Medulla oblongata (tissue), 1 donor: ENCODE measurements around the gene AURKAIP1.

Experiments
- DNase-seq: peaks from one replicate; pipeline ENCODE4 v3.0.0-alpha.2; 2015; ENCODE audit errors: extremely low spot score

The AURKAIP1 gene

DNA sequence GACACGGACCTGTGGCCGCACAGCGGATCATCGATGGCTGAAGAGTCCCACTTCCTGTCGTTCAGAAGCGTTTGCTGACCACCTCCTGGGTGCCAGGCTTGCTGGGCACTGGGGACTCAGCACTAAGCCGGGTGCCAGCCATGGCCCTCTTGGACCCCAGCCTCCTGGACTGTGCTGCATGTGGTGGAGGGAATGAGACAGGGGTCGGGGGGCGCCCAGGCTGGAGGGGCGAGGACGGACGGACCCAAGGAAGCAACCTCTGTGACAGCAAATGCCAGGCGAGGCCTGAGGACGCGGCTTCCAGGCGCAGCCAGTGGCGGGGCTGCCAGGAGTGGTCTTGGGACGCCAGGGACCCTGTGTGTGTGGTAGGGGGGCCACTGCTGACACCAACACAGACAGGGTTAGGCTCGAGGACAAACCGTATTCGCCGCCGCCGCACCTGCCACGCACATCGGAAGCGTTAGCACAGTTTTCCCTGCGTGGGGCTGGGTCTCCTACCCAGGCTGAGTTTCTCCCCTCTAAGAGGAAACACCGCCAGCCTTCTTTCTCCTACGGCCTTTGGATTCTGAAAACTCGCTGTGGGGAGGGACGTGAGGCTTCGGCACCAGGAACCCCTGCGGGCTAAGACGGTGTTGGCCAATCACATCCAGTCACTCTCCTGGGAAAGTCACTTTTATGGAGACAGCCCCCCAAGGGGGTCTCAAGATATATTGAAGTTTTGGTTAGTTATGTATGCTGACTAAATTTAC, 13.6 kb downstream of the AURKAIP1 start:
- no peak for DNase-seq

DNA sequence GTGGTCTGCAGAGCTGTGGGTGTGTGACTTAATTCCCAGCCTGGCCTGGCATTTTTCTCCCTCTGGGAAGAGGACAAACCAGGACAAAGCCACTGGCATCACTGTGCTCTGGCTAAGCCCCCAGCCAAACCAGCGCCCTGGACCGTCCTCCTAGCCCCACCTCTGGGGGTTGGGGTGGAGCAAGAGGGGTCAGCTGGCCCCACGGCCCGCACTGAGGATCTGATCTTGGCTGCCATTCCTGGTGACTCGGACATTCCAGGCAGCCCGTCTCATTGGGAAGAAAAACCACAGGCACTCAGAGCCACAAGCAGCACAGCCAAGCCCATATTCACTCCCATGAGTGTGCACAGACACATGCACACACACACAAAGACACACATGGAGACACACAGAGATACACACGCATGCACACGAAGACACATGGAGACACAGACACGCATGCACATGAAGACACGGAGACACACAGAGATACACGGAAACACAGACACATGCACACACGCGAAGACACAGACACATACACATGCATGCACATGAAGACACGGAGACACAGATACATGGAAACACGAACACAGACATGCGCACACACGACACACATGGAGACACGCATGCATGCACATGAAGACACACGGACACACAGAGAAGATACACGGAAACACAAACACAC, 14.4 kb downstream of the AURKAIP1 start:
- DNase-seq, result peak; percentile 39

DNA sequence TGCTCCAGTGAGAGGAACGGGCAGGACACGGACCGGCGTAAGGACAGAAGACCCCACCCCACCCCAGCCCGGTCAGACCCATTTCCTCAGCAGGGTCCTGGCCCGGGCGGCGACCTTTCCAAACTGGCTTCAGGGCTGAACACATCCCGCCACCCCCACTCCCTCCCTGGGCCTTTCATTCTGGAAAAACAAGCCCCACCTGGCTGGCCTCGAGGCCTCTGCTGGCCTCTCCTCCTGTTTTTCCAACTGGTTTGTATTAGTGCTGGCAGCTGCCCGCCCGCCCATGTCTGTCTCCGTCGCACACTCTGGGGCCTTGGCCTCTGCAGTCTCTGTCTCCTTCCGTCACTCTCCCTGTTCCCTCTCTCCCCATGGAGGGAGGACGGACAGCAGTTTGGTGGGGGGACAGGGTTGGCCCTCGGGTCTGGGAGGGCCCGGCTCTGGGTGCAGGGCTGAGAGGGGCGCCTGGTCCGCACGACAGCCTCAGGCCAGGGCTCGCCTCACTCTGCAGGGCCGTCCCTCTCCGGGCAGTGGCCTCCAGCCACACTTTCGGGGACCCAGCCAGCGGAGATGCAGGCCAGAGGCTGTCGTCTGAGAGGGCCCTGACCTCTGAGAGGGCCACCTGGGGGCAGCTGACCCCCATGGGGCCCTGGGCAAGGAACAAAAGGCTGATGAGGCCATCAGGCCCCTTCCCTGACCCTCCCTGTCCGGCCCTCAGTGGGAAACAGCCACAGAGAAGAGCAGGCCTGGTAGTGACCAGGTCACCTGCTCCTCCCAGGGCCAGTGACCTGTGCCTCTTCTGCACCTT, 15.1 kb downstream of the AURKAIP1 start:
- DNase-seq, result no peak

DNA sequence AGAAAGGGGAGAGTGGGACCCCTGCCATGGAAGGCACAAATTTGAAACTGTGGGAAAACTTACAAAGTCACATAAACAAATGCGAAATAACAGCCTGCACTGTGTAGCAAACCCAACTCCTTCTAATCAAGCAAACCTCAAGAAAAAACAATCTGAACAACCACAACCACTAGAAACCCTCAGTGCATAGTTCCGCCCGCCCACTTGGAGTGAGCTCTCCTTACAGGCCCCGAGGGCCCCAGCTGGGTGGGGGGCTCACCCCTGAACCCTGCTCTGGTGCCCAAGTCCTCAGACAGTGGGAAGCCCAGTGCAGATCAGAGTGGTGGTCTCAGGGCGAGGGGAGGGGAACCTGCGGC, 15.7 kb downstream of the AURKAIP1 start:
- no peak for DNase-seq

DNA sequence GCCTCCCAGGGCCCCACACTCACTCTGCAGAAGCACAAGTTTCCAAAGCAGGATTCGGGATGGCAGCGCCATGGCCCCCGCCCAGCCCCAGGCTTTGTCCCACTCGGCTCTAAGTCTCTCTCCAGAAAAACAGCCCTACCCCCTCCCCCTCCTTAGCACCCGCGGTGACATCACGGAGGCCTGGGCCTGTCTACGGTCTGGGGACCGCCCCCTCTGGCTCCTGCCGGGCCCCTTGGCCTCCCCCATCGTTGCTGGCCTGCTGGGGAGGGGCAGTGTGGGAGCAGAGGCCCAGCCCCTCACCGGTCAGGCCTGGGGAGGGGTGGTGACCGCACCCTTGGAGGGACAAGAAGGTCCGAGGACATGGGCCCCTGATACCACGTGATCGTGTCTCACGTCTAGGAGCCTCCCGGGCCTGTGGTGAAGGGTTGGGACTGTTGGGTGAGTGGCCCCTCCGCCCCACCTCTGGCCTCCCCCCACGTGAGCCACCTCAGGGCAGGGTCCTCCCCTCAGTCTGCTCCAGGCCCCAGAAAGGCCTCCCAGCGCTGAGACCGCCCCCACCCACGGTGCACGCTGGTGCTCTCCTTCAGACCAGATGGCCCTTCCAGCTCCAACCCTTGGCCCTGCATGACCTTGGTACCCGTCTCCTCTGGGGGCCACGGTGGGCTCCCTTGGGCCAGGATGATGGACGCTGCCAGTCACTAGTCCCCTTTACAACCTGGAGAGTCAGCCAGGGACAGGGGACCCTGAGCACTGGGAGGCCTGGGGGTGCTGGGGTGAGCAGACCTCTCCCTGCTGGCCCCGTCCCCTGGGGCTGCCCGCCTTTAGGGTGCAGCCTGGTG, 16.4 kb downstream of the AURKAIP1 start, which contains the start of gene MXRA8:
Gene MXRA8, minus strand, starts transcription at position 123 of the 839 bp plus-strand sequence. Its CDS starts 51 bp downstream, at position 72.
- peak; percentile 60 for DNase-seq

DNA sequence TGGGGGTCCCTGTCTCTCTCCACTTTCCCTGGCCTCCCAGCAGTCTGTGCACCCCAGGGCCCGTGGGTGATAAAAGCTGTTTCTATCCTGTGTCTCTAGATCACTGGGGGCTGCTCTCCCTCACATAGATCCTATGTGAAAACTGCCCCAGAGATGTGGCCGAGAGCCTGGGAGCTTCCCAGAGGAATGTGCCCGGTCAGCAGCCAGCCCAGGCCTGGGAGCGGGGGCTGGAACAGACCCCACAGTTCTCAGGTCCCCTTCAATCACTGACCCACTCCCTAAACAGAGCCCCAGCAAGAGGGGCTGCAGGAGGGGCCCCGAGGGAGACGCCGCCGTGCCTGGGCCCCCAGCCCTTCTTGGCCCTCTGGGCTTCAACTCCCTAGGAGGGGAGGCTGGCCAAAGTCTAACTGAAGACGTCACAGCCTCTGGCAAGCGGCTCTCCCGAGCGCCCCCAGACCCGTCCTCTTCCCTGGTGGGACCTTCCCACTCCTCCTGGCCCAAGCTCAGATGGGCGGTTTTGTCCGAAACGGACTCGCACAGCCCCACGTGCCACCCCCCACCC, 17.1 kb downstream of the AURKAIP1 start:
- DNase-seq, result no peak

DNA sequence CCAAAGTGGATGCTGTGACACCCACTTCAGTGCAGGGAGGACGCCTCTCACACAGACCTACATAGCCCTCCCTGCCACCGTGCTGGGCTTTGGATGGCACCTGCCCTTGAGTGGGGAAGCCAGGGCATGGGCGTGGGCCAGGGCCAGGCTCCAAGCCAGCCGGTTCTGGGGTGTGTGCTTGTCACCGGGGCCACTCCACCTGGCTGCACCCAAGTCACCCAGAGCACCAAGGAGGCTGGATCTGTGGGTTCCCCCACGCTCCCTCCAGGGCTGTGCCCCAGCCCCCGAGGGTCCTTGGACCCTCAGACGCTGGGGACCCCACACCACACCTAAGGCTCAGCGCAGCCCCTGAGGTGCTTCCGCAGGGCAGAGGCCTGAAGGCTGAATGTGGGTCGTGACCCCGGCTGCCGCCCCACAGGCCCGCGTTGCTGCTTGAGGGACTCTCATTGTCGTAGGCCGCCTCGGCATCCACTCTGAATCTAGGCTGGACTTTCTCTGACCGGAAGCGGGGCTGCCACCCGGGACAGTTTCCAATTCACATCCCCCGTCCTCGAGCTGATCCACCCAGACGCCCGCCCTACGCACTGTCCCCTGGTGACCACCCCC, 18.1 kb downstream of the AURKAIP1 start:
- no peak for DNase-seq

DNA sequence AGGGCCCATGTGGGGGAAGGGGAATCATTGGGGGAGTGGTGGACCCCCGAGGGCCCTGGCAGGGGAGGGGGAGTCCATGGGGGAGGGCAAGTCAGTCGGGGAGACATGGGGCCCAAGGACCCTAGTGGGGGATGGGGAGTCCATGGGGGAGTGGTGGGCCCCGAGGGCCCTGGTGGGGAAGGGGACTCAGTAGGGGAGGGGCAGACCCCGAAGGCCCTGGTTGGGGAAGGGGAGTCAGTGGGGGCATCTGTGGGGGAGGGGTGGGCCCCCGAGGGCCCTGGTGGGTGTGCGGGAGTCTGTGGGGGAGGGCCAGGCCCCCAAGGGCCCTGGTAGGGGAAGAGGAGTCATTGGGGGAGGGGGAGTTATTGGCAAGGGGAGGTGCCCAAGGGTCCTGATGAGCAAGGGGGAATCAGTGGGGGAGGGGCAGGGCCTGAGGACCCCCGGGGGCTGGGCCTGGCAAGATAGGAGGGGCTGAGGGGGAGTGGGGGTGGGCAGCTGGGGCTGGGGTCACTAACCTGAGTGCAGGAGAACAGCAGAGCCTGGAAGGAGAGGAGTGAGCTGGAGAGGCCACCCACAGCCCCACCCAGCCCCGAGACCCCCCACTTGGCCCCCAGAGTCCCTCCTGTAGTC, 18.7 kb downstream of the AURKAIP1 start:
- DNase-seq, result no peak

DNA sequence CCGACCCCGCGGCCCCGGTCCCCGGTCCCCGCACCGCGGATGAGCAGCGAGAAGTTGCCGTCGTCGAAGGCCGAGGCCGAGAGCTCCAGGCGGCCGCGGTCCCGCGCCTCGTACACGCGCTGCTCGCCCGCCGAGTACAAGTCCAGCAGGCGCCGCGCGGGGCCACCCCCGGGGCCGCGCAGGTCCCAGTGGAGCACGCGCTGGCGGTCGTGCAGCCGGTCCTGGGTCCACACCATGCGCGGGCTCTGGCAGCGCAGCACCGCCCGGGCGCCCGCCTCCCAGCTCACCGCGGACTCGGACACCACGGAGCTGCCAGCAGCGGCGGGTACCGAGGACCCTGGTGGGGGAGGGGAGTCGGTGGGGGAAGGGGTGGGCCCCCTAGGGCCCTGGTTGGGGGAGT, 19.6 kb downstream of the AURKAIP1 start:
- no peak for DNase-seq

DNA sequence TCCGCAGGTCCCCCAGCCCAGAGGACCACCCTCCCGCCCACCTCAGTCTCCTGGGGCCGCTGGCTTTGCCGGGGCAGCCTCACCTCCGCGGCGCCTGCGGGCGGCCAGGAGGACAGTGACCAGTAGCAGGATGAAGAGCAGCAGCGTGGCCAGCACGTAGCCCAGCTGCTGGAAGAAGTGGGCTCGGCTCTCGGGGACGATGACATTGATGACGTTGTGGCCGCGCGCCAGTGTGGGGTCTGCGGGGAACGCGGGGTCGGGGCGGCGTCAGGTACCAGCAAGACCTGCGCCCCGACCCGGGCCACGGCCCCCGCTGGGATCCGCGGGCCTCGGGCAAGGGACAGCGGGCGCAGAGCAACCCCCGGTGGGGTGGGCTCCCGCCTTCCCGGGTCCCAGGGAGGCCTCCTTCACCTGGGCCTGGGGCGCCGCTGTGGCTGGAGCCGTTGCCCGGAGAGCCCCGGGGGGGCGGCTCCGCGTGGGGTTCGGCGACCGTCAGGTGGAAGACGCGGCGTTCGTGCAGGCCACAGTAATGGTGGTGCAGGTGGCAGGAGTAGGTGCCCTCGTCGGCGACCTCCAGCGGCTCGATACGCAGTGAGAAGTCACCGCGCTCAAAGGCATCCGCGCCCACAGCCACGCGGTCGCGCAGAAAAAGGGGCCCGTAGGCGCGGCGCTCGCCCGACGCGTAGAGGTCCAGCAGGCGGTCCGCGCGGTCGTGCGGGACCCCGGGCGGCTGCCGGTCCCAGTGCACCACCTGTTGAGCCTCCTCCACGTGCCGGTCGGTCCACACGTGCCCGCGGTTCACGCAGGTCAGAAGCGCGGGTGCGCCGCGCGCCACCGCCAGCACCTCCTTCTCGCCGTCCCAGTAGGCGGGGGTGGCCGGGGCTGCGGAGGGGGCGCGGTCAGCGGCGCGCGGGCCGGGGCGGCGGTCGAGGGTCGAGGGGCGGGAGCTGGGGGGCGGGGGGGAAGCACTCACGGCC, 20.4 kb downstream of the AURKAIP1 start:
- DNase-seq, result no peak

DNA sequence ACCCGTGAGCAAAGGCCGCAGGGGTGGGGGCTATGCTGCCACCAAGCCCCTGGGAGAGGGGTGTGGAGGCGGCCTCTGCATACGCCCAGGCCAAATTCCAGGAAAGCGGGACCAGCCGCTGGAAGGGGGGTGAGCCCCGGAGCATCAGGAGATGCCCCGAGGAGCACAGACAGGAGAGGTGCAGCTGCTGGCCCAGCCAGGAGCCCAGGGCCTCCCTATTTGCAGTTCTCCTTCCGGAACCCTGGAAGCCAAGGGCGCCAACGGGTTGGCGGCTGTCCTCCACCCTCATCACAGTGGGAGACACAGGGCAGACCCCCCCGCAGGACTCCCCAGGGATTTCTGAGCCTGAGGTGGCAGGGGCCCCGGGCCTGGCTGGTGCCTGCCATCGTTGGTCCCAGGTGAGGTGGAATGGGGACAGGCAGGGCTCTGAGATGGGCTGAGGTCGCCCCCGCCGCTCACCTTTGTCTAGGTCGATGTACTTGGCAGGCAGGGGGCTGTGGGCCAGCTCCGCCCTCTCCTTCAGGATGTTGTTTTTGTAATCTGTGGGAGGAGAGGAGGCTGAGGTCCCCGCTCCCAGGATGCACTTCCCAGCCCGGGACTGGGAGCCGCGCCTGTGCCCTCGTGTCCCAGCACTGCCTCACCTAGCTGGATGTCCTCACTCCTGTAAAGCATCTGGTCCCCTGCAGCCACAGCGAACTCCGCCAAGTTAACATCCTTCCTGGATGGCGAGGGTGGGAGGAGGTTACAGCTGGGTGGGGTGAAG, 21.4 kb downstream of the AURKAIP1 start:
- DNase-seq, result no peak

DNA sequence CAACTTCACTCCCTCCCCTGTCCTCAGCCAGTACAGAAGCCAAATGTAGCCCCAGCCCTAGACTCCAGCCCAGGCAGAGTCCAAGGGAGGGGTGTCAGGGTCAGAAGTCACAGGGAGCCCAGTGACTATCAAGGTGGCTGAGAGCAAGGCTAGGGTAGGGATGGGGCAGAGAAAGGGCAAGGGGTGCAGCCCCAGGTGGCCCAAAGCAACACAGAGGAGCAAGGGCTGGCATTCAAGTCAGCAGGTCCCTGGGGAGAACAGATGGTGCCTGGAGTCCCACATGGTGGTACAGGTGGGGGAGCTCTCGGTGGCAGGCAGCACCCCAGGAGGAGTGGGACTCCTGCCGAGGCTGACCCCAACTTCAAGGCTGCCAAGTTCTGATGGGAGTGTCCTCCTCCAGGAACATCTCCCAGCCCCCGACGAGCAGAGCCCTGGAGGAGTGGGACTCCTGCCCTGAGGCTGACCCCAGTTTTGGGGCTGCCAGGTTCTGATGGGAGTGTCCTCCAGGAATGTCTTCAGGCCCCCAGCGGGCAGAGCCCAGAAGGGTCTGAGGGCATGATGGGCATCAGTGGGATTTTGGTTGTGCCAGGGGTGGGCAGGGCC, 22.1 kb downstream of the AURKAIP1 start:
- DNase-seq, result no peak

DNA sequence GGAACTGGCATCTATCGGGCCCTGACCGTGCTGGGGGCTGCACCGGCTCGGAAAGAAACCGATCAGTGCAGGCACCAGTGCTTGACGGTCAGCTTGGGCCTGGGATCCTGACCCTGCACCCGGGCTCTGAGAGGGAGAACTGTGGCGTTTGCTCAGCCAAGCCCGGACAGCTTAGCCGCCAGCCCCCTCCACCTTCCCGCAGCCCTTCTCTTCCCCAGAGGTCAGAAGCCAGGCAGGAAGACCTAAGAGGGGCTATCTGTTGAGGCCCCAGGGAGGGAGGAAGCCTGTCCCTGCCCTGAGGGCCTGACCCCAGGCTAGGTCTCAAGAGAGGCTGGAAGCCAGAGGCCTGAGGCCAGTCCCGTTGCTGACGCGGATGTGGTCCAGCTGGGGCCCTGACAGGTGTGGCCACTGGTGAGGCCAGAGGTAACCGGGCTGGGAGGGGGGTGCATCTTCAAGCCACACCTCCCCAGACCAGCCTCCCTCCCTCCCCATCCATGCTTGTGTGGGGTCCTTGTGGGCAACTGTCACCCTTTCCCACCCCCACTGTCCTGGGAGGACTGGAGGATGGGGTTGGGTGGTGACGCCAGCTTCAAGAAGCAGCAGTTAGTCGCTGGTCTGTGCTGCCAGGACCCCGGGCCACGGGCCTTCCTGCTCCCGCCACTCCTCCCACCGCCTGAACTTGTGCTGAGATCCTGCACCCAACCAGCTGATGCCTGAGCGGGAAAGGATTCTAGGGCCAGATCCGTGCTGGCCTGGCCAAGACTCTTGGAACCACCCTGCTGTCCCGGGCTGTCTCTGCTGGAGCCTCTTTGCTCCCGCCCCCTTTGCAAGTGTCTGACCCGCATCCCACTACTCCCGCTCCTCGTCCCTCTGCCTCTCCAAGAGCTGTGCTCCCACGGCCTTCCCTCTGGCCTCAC, 23.2 kb downstream of the AURKAIP1 start:
- DNase-seq, result no peak

DNA sequence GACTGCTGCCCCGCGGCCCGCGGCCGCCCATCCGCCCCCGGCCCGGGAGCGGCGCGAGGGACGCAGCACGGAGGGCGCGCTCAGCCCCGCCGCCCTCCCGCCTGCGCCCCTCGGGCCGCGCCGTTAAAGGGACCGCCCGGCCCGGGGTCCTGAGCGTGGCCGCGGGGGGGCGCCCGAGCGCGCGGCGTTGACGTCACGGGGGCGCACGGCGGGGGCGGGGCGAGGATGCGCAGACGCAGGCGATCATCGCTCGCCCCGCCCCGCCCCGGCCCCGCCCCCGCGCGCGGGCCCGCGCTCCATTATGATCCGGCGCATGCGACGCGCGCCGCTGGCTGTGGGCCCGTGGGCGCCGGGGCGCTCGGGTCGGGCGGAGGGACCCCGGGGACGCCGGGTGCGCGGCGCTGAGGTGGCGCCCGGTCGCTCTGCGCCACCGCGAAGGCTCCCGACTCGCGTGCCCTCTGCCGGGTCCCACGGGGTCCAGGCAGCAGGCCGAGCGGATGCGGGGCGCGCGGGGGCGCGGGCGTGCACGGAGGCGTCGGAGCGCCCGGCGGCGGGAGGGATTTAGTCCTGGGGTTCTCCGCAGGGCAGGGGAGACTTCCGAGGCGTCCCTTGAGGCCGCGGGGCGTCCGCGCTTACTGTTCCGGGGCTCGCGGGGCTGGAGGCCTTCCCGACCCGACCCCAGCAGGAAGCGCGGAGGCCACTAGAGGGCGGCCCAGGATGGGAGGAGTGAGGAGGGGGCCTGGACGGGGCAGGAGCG, 25.6 kb downstream of the AURKAIP1 start, which contains the start of gene DVL1:
Gene DVL1, minus strand, starts transcription at position 163 of the 757 bp plus-strand sequence. CDS start 353 bp downstream, outside the sequence.
- peak; percentile 60 for DNase-seq

DNA sequence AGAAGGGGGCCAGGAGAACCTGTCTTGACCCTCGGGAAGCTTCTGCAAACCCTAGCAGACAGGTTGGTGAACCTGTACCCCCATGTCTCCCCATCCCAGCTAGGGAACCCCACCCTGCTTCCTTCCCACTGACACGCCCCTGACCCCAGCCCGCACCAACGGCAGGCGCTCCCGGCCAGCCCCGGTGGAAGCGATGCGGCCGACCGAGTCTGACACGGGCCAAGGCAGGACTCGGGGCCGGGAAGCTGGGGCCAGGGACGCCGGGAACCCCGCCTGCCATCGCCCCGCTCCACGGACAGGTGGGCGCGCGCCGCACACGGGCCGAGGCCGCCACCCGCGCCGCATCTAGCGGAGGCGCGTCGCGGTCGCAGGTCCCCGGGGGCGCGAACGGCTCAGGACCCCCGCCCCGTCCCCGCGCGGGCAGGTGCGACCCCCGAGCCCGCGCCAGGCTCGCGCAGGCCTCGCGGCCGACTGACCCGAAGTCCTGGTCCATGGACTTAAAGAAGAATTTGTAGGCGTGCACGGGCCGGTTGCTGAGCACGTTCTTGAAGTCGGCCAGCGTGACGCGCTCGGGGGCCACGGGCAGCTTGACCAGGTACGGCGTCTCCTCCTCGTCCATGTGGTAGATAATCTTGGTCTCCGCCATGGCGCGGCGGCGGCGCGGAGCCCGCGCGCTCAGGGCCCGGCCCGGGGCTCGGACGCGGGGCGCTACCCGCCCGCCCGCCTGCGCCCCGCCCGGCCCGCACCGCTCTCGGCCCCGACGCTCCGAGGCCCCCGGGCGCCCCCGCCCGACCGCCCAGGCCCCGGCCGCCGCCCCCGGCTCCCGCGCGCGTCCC, 26.4 kb downstream of the AURKAIP1 start:
- DNase-seq, result no peak
